PC-9 (cell line): ENCODE data around the gene FAM3D. TPM values are rescaled to one million over a fixed set of nuclear protein-coding genes. Genes with fewer than 3 reads are reported as not detected.

Experiments
- BruUV-seq: library from RNA; stranded (reverse); fragments of 400-500 nt; replicated peaks from 2 replicates; lab custom pipeline; 2021; lab: Mats Ljungman, UMichigan
- CTCF ChIA-PET: fragments of 300-600 bp; sonication (Branson Sonifier 250); formaldehyde crosslinking; loops from one replicate; lab custom pipeline; 2022; ENCODE audit warnings: antibody characterized with exemption; lab: Charles Lee
- POLR2A ChIA-PET: fragments of 300-600 bp; sonication (Branson Sonifier 250); formaldehyde crosslinking; loops from one replicate; lab custom pipeline; 2022; ENCODE audit warnings: antibody characterized with exemption; ENCODE audit not compliant: unreplicated experiment; lab: Charles Lee
- DNase-seq, 2 experiments: peaks; one replicate each; pipeline versions ENCODE4 v3.0.0 to v3.0.0-alpha.2; 2015 to 2022; ENCODE audit warnings: mixed read lengths in 1 of 2
- H2AFZ ChIP-seq: fragments of 200-600 bp; sonication (generic); 2 replicates; pipeline ENCODE4 v1.8.1; 2017; ENCODE audit warnings: antibody characterized with exemption
- H3F3A ChIP-seq: fragments of 200-600 bp; sonication (generic); 2 replicates; pipeline ENCODE4 v1.8.1; 2017; ENCODE audit warnings: antibody characterized with exemption, mild to moderate bottlenecking, low read depth; ENCODE audit not compliant: insufficient read depth
- H3K27ac ChIP-seq: fragments of 200-600 bp; sonication (generic); 2 replicates; pipeline ENCODE4 v1.6.1; 2016; ENCODE audit warnings: mixed run types
- H3K27me3 ChIP-seq: fragments of 200-600 bp; sonication (generic); 2 replicates; pipeline ENCODE4 v1.6.1; 2016; ENCODE audit warnings: low read depth, mixed run types; ENCODE audit not compliant: insufficient read depth
- H3K36me3 ChIP-seq: fragments of 200-600 bp; sonication (generic); 2 replicates; pipeline ENCODE4 v1.6.1; 2016; ENCODE audit warnings: low read depth, mixed run types
- H3K4me1 ChIP-seq: fragments of 200-600 bp; sonication (generic); replicated peaks from 2 replicates; pipeline ENCODE4 v1.6.1; 2016; ENCODE audit warnings: mixed run types; ENCODE audit not compliant: insufficient read depth
- H3K4me2 ChIP-seq: fragments of 200-600 bp; sonication (generic); 2 replicates; pipeline ENCODE4 v1.6.1; 2017; ENCODE audit warnings: mixed run types
- H3K4me3 ChIP-seq: fragments of 200-600 bp; sonication (generic); 2 replicates; pipeline ENCODE4 v1.6.1; 2016; ENCODE audit warnings: mixed run types
- H3K79me2 ChIP-seq: fragments of 200-600 bp; sonication (generic); 2 replicates; pipeline ENCODE4 v1.6.1; 2017; ENCODE audit warnings: low read depth, mixed run types
- H3K9me2 ChIP-seq: fragments of 200-600 bp; sonication (generic); 2 replicates; pipeline ENCODE4 v1.8.1; 2017; ENCODE audit warnings: mild to moderate bottlenecking; ENCODE audit not compliant: insufficient read depth
- H3K9me3 ChIP-seq: fragments of 200-600 bp; sonication (generic); 2 replicates; pipeline ENCODE4 v1.8.1; 2016; ENCODE audit warnings: low read depth; ENCODE audit not compliant: insufficient read depth
- H4K20me1 ChIP-seq: fragments of 200-600 bp; sonication (generic); 2 replicates; pipeline ENCODE4 v1.8.1; 2017; ENCODE audit not compliant: insufficient read depth
- CTCF ChIP-seq: fragments of 200-600 bp; sonication (generic); conservative IDR thresholded peaks from 2 replicates; pipeline ENCODE4 v1.6.1; 2017; ENCODE audit warnings: mixed run types, antibody characterized with exemption, mild to moderate bottlenecking, moderate library complexity
- EZH2 ChIP-seq: fragments of 200-600 bp; sonication (generic); IDR thresholded peaks from 2 replicates; pipeline ENCODE4 v1.8.0; 2017; ENCODE audit warnings: antibody characterized with exemption, low read depth
- intact Hi-C: fragments of 100-400 bp; cut with micrococcal nuclease; formaldehyde crosslinking; loops from one replicate; pipeline ENCODE4 v1.10.0; 2022; ENCODE audit not compliant: unreplicated experiment
- total RNA-seq: library from RNA; stranded (reverse); gene quantifications from 2 replicates; pipeline ENCODE4 v1.2.3, GENCODE V29; 2021

FAM3D gene
- total RNA-seq, 1 experiment from 2014 or later: not detected

DNA sequence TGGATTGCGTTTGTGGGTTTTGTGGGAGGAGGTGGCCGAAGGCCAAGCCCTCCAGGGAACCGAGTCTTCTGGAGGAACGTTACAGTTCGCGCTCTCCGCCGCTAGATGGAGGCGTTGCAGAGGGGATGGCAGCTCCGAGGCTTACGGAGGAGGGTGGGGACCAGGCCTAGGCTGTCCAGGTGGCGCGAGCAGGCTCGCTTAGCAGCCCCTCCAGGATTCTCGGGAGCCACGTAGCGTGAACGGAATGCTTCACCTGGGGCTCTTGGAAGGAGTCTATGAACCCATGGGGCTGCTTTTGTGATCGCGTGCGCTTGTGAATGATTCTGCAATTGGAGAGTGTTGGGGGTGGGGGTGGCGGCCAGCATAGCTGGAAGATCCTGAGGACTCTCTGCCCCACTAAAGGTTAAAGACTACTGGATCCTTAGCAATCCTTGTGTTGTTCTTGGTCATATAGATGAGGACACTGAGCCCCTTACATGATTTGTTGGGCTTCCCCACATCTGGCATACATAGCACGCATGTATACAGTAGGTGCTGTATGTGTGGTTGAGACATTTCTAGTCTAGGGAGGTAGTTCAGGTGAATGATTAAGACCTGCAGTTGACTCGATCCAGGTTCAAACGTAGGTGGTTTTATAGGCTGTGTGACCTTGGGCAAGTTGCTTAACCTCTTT, 25.7 kb downstream of the FAM3D start:
- no peaks in the 10 kb centered on the region for H3K9me2 ChIP-seq
- H3K79me2 ChIP-seq: no peaks in the 10 kb centered on the region
- no peaks in the 10 kb centered on the region for H3K9me3 ChIP-seq
- intact Hi-C loops: loop anchor here (5.0 to 10.0 kb wide), 3 partner anchors 356 to 574 kb away; partner anchors contain the start of gene CFAP20DC
- ChIA-PET CTCF (interaction anchor here (0.7 to 1.1 kb wide), 2 partner anchors 11 to 1217 kb away, joined by 3 to 13 read pairs; no protein-coding TSS in a partner anchor), POLR2A (interaction anchor here (0.6 kb wide), 1 partner anchor 57 kb away, joined by 4 read pairs; no protein-coding TSS in a partner anchor)
- no peaks in the 10 kb centered on the region for H4K20me1 ChIP-seq
- H3K4me3 ChIP-seq: no peak overlapping the region
- DNase-seq: peak; percentile 69 to 81
- no peak overlapping the region for H2AFZ ChIP-seq
- BruUV-seq: no TSS peak
- no peaks in the 10 kb centered on the region for H3F3A ChIP-seq
- H3K27me3 ChIP-seq: no peaks in the 10 kb centered on the region
- H3K27ac ChIP-seq: no peak overlapping the region
- peak overlapping the region; percentile 57 for H3K4me2 ChIP-seq
- H3K4me1 ChIP-seq: no peaks in the 10 kb centered on the region
- H3K36me3 ChIP-seq: no peaks in the 10 kb centered on the region
- peak; percentile 88 for TF ChIP-seq CTCF
- TF ChIP-seq EZH2: no peak

DNA sequence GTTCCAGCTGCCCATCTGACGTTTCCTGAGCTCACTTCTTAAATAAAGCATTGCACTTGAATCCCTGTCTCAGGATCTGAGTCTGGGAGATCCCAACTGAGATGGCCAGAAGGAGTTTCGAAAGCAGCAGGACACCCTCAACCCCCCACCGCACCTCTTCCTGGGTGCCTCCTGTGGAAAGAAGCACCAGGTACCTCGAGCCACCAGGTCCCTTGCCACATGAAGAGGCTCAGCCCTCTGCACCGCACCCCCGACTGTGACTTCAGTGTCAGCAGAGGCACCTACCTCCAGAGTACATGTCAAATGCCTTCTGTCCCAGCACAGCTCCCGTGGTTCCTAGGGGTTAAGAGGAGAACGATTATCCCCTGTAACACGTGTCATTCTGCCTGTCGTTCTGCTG, 26.7 kb downstream of the FAM3D start:
- ChIA-PET CTCF (interaction anchor here (0.5 to 1.1 kb wide), 3 partner anchors 10 to 424 kb away, joined by 3 to 14 read pairs (median 3); no protein-coding TSS in a partner anchor), POLR2A (no interaction called here)
- H3K9me3 ChIP-seq: no peaks in the 10 kb centered on the region
- H3F3A ChIP-seq: no peaks in the 10 kb centered on the region
- no peak overlapping the region for H3K4me3 ChIP-seq
- no TSS peak for BruUV-seq
- H3K27me3 ChIP-seq: no peaks in the 10 kb centered on the region
- TF ChIP-seq EZH2 (no peak), CTCF (no peak)
- H3K9me2 ChIP-seq: no peaks in the 10 kb centered on the region
- H3K27ac ChIP-seq: no peak overlapping the region
- H3K79me2 ChIP-seq: no peaks in the 10 kb centered on the region
- no peak for DNase-seq
- no peak overlapping the region for H2AFZ ChIP-seq
- H3K4me1 ChIP-seq: no peaks in the 10 kb centered on the region
- no peaks in the 10 kb centered on the region for H4K20me1 ChIP-seq
- H3K36me3 ChIP-seq: no peaks in the 10 kb centered on the region
- intact Hi-C loops: loop anchor here (5.0 to 10.0 kb wide), 4 partner anchors 357 to 575 kb away; partner anchors contain the start of gene CFAP20DC
- H3K4me2 ChIP-seq: no peak overlapping the region

GRCh38 chr3:58639001-58639400, 27.6 kb downstream of the FAM3D start:
- H3K27me3 ChIP-seq: no peaks in the 10 kb centered on the region
- no peak overlapping the region for H3K27ac ChIP-seq
- no peaks in the 10 kb centered on the region for H3K4me1 ChIP-seq
- H3K9me3 ChIP-seq: no peaks in the 10 kb centered on the region
- H2AFZ ChIP-seq: no peak overlapping the region
- no peak overlapping the region for H3K4me3 ChIP-seq
- no peak for DNase-seq
- no peaks in the 10 kb centered on the region for H3K36me3 ChIP-seq
- H4K20me1 ChIP-seq: no peaks in the 10 kb centered on the region
- no TSS peak for BruUV-seq
- TF ChIP-seq CTCF (no peak), EZH2 (no peak)
- no peaks in the 10 kb centered on the region for H3K79me2 ChIP-seq
- ChIA-PET POLR2A (no interaction called here), CTCF (interaction anchor here (0.6 to 0.9 kb wide), 3 partner anchors 9 to 1246 kb away, joined by 3 to 14 read pairs (median 5); no protein-coding TSS in a partner anchor)
- H3K4me2 ChIP-seq: no peak overlapping the region
- no peaks in the 10 kb centered on the region for H3F3A ChIP-seq
- no peaks in the 10 kb centered on the region for H3K9me2 ChIP-seq
- intact Hi-C loops: loop anchor here (10.0 kb wide), 1 partner anchor 454 kb away; no protein-coding TSS in a partner anchor
